Measurements from ENCODE around the gene MED16. TPM values are rescaled to one million over a fixed set of nuclear protein-coding genes. Genes with fewer than 3 reads are reported as not detected.
A peak's percentile ranks its signal among the peaks of the same experiment; 100 is the strongest.

Gene MED16
- 10 to 100 TPM; 25.4 to 27.4 TPM for total RNA-seq
- long read RNA-seq, transcript MED16-204 (15 exons, 3,420 nt): major isoform, 10 of 31 reads
- long read RNA-seq, partial matches to known transcripts: 17 of 31 reads
- long read RNA-seq, other reads (novel, unspliced or antisense): 4 of 31 reads

- peak; percentile 97 to 99 for ATAC-seq
- intact Hi-C loops (cut with DNase I): no loop called here
Observed at GRCh38 chr19:892894-893689, at the start of gene MED16, which contains the start of gene RNU6-9. TSS of gene MED16 (minus strand) at chr19:893187. CDS start at chr19:891131, 2,056 bp downstream. TSS of gene RNU6-9 (plus strand) at chr19:893484.

GRCh38 chr19:942133-942645 lies 49.2 kb upstream of the MED16 start:
- DNase-seq (no peak), ATAC-seq (no peak)
- intact Hi-C loops (cut with DNase I): no loop called here

More at GRCh38 chr19:892894-893689, at the start of gene MED16, which contains the start of gene RNU6-9:
- peak; percentile 93 for DNase-seq

GRCh38 chr19:941292-942132 lies 48.5 kb upstream of the MED16 start:
- ATAC-seq: no peak
- intact Hi-C loops (cut with DNase I): no loop called here
- no peak for DNase-seq

GRCh38 chr19:940591-941291 lies 47.8 kb upstream of the MED16 start:
- ATAC-seq (peak; percentile 76 to 86), DNase-seq (peak; percentile 73)
- intact Hi-C loops (cut with DNase I): no loop called here

GRCh38 chr19:939922-940321 lies 46.9 kb upstream of the MED16 start:
- DNase-seq (no peak), ATAC-seq (no peak)
- intact Hi-C loops (cut with DNase I): no loop called here

GRCh38 chr19:939439-939838 lies 46.5 kb upstream of the MED16 start:
- ATAC-seq (no peak), DNase-seq (no peak)
- intact Hi-C loops (cut with DNase I): no loop called here

- intact Hi-C loops (cut with DNase I): no loop called here
- DNase-seq (no peak), ATAC-seq (no peak)
Observed at GRCh38 chr19:938233-938923, 45.4 kb upstream of the MED16 start.

GRCh38 chr19:937259-937694 lies 44.3 kb upstream of the MED16 start:
- DNase-seq (no peak), ATAC-seq (no peak)
- intact Hi-C loops (cut with DNase I): no loop called here

- intact Hi-C loops (cut with DNase I): no loop called here
- DNase-seq: no peak
- no peak for ATAC-seq
Observed at GRCh38 chr19:936175-936546, 43.2 kb upstream of the MED16 start.

GRCh38 chr19:934865-935479 lies 42.0 kb upstream of the MED16 start:
- intact Hi-C loops (cut with DNase I): no loop called here
- DNase-seq: peak; percentile 90

GRCh38 chr19:934197-934840 lies 41.3 kb upstream of the MED16 start:
- intact Hi-C loops (cut with DNase I): no loop called here
- ATAC-seq (no peak), DNase-seq (no peak)

More at GRCh38 chr19:934865-935479, 42.0 kb upstream of the MED16 start:
- ATAC-seq: peak; percentile 92 to 94

GRCh38 chr19:933553-933882 lies 40.5 kb upstream of the MED16 start:
- intact Hi-C loops (cut with DNase I): no loop called here
- ATAC-seq (no peak), DNase-seq (no peak)

- intact Hi-C loops (cut with DNase I): no loop called here
- peak; percentile 73 to 78 for ATAC-seq
- peak; percentile 79 for DNase-seq
Observed at GRCh38 chr19:932648-933552, 39.9 kb upstream of the MED16 start.

- DNase-seq: no peak
- no peak for ATAC-seq
- intact Hi-C loops (cut with DNase I): no loop called here
Observed at GRCh38 chr19:931860-932647, 39.1 kb upstream of the MED16 start.

- ATAC-seq: no peak
- no peak for DNase-seq
- intact Hi-C loops (cut with DNase I): no loop called here
Observed at GRCh38 chr19:929891-930258, 36.9 kb upstream of the MED16 start.
